Breast epithelium (tissue), 4 donors: ENCODE measurements around the gene OCA2. TPM values are rescaled to one million over a fixed set of nuclear protein-coding genes. Genes with fewer than 3 reads are reported as not detected.

ENCODE experiments used
- DNase-seq, 2 donors: peaks; one replicate each; pipeline ENCODE4 v3.0.0-alpha.2; 2019; ENCODE audit warnings: low spot score in 2 of 2
- H3K27ac ChIP-seq, 2 donors: fragments of 200-600 bp; sonication (generic) in 1 of 2; one replicate each; pipeline ENCODE4 v1.5.1; 2016 to 2019; ENCODE audit warnings: mild to moderate bottlenecking in 1 of 2
- H3K27me3 ChIP-seq, 2 donors: fragments of 200-600 bp; sonication (generic) in 1 of 2; one replicate each; pipeline versions ENCODE4 v1.5.1 to v1.6.0; 2017 to 2019; ENCODE audit warnings: control low read depth in 1 of 2, mild to moderate bottlenecking in 1 of 2
- H3K36me3 ChIP-seq: fragments of 200-600 bp; one replicate; pipeline ENCODE4 v1.5.1; 2019
- H3K4me1 ChIP-seq, 2 donors: fragments of 200-600 bp; sonication (generic); one replicate each; pipeline ENCODE4 v1.5.1; 2016 to 2019; ENCODE audit warnings: control low read depth in 1 of 2
- H3K4me3 ChIP-seq, 3 donors: fragments of 200-600 bp; sonication (generic); 1 replicate in 2 of 3; 2 replicates in 1 of 3; pipeline ENCODE4 v1.5.1; 2016 to 2019; ENCODE audit warnings: mild to moderate bottlenecking in 3 of 3, moderate library complexity in 2 of 3
- H3K9me3 ChIP-seq, 2 donors: fragments of 200-600 bp; sonication (generic) in 1 of 2; one replicate each; pipeline ENCODE4 v1.5.1; 2016 to 2019; ENCODE audit warnings: control low read depth in 1 of 2
- CTCF ChIP-seq, 3 donors: fragments of 450-650 bp; IDR thresholded peaks; one replicate each; pipeline ENCODE4 v1.5.1; 2016 to 2017; ENCODE audit warnings: antibody characterized with exemption in 3 of 3, mild to moderate bottlenecking in 3 of 3, moderate library complexity in 3 of 3
- POLR2A ChIP-seq: fragments of 450-650 bp; IDR thresholded peaks from one replicate; pipeline ENCODE4 v1.6.1; 2016; ENCODE audit warnings: antibody characterized with exemption, mild to moderate bottlenecking, moderate library complexity
- POLR2AphosphoS5 ChIP-seq, 3 donors: sonication (generic); formaldehyde crosslinking; IDR thresholded peaks; one replicate each; pipeline ENCODE4 v1.6.1; 2017; ENCODE audit warnings: antibody characterized with exemption in 3 of 3
- intact Hi-C: fragments of 100-400 bp; cut with DNase I; formaldehyde crosslinking; loops from one replicate; pipeline ENCODE4 v1.15.1; 2023; ENCODE audit warnings: low total_unique reads
- total RNA-seq, 3 donors: library from RNA; depleted of rRNA; stranded (reverse); fragments of >200 nt; gene quantifications; one replicate each; pipeline ENCODE4 v1.1.0, GENCODE V29; 2016

OCA2 gene
- total RNA-seq, 3 donors from 2014 or later, result 0.59 to 0.80 (median 0.66) TPM

- intact Hi-C loops, result no loop called here
- no peaks in the 10 kb centered on the region for H3K36me3 ChIP-seq
- H3K4me1 ChIP-seq, result no peaks in the 10 kb centered on the region
Measured at GRCh38 chr15:27865926-27866325, 233.2 kb downstream of the OCA2 start.

DNA sequence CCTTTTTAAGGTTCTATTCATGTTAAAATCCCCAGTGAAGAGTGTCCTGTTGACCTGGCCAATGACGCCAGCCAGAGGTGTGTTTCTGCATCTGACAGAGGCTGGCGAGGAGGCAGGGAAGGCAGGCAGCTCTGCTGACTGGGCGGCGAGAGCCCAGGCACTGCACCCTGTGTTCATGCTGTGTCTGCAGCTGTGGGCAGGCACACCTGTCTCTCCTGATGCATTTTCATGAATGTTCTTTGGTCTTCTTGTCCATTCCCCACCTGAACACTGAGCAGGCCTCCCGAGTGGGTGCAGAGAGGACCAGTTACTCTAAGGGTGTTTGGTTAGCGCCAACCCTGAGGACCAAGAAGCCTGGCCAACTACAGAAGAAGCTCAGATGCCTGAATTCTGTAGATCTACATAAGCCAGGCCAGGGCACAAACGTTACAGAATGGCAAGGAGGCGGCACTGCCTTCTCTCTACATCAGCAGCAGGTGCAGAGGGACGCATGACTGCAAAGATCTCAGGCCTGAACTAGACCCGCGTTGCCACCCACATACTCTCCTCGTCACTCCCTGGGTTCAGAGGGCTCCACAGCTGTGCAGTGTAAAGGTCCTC is 233.7 kb downstream of the OCA2 start:
- H3K4me1 ChIP-seq, result no peaks in the 10 kb centered on the region
- no peaks in the 10 kb centered on the region for H3K27me3 ChIP-seq
- intact Hi-C loops, result no loop called here
- H3K9me3 ChIP-seq, result no peaks in the 10 kb centered on the region
- H3K4me3 ChIP-seq, result no peak overlapping the region
- H3K27ac ChIP-seq, result no peak overlapping the region
- H3K36me3 ChIP-seq, result no peaks in the 10 kb centered on the region
- no peak for DNase-seq
- TF ChIP-seq POLR2A, result no peak
- TF ChIP-seq CTCF (IDR thresholded peaks at IDR 0.05), result no peak
- no peak for TF ChIP-seq POLR2AphosphoS5 (IDR thresholded peaks at IDR 0.05)

More at GRCh38 chr15:27865926-27866325, 233.2 kb downstream of the OCA2 start:
- Histone ChIP-seq H3K4me3 (no peak overlapping the region), H3K9me3 (no peaks in the 10 kb centered on the region), H3K27me3 (no peaks in the 10 kb centered on the region), H3K27ac (no peak overlapping the region)
- no peak for DNase-seq
- TF ChIP-seq POLR2AphosphoS5 (IDR thresholded peaks at IDR 0.05) (no peak), CTCF (IDR thresholded peaks at IDR 0.05) (no peak), POLR2A (no peak)

GRCh38 chr15:27864719-27865118 is 234.4 kb downstream of the OCA2 start:
- no peak overlapping the region for H3K27ac ChIP-seq

GRCh38 chr15:27864086-27864485 is 235.0 kb downstream of the OCA2 start:
- intact Hi-C loops, result no loop called here

More at GRCh38 chr15:27864719-27865118, 234.4 kb downstream of the OCA2 start:
- no peaks in the 10 kb centered on the region for H3K36me3 ChIP-seq
- DNase-seq, result no peak
- no peak overlapping the region for H3K4me3 ChIP-seq
- H3K9me3 ChIP-seq, result no peaks in the 10 kb centered on the region
- no peaks in the 10 kb centered on the region for H3K4me1 ChIP-seq
- no peak for TF ChIP-seq CTCF (IDR thresholded peaks at IDR 0.05)
- TF ChIP-seq POLR2A, result no peak
- TF ChIP-seq POLR2AphosphoS5 (IDR thresholded peaks at IDR 0.05), result no peak
- H3K27me3 ChIP-seq, result no peaks in the 10 kb centered on the region
- intact Hi-C loops, result no loop called here

More at GRCh38 chr15:27864086-27864485, 235.0 kb downstream of the OCA2 start:
- H3K27ac ChIP-seq, result no peak overlapping the region
- no peaks in the 10 kb centered on the region for H3K9me3 ChIP-seq
- no peak for DNase-seq
- TF ChIP-seq POLR2AphosphoS5 (IDR thresholded peaks at IDR 0.05) (no peak), POLR2A (no peak), CTCF (IDR thresholded peaks at IDR 0.05) (no peak)
- H3K4me1 ChIP-seq, result no peaks in the 10 kb centered on the region
- no peak overlapping the region for H3K4me3 ChIP-seq
- no peaks in the 10 kb centered on the region for H3K27me3 ChIP-seq
- H3K36me3 ChIP-seq, result no peaks in the 10 kb centered on the region
